GM12801 (cell line): ENCODE measurements around the gene CAMTA1.

ENCODE experiments used
- TF ChIP-seq, protein P1 (sequence below): IDR thresholded peaks from one replicate; pipeline ENCODE4 v1.5.1; 2011; ENCODE audit warnings: control low read depth; ENCODE audit not compliant: insufficient read length; ENCODE audit errors: extremely low read depth

CAMTA1 gene

GRCh38 chr1:7684861-7685635 lies 899.8 kb downstream of the CAMTA1 start:
- TF ChIP-seq, protein P1, sequence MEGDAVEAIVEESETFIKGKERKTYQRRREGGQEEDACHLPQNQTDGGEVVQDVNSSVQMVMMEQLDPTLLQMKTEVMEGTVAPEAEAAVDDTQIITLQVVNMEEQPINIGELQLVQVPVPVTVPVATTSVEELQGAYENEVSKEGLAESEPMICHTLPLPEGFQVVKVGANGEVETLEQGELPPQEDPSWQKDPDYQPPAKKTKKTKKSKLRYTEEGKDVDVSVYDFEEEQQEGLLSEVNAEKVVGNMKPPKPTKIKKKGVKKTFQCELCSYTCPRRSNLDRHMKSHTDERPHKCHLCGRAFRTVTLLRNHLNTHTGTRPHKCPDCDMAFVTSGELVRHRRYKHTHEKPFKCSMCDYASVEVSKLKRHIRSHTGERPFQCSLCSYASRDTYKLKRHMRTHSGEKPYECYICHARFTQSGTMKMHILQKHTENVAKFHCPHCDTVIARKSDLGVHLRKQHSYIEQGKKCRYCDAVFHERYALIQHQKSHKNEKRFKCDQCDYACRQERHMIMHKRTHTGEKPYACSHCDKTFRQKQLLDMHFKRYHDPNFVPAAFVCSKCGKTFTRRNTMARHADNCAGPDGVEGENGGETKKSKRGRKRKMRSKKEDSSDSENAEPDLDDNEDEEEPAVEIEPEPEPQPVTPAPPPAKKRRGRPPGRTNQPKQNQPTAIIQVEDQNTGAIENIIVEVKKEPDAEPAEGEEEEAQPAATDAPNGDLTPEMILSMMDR: no peak

DNA sequence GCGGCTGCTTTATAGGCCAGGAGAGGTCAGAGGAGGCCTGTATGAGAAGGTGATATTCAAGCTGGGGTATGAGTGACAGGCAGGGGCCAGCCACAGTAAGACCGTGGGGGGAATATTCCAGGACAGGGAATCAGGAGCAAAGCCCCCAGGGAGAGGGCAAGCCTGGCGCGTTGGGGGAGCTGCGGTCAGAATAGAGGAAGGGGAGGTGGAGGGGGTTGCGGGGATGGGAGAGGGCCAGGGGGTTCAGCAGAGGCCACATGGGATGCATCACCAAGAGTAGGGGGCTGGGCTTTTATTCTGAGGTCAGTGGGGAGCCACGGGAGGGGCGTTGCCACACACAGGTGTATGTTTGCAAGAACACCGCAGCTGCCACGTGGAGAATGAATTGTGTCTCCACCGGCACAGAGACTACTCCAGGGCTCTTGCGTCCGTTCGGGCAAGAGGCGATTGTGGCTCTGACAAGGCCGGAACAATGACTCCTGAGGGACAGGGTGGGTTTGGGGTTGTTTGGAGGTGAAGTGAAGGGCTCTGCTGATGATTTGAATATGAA lies 901.1 kb downstream of the CAMTA1 start:
- TF ChIP-seq, protein P1: no peak

GRCh38 chr1:7687411-7687810 lies 902.2 kb downstream of the CAMTA1 start:
- TF ChIP-seq, protein P1: no peak

DNA sequence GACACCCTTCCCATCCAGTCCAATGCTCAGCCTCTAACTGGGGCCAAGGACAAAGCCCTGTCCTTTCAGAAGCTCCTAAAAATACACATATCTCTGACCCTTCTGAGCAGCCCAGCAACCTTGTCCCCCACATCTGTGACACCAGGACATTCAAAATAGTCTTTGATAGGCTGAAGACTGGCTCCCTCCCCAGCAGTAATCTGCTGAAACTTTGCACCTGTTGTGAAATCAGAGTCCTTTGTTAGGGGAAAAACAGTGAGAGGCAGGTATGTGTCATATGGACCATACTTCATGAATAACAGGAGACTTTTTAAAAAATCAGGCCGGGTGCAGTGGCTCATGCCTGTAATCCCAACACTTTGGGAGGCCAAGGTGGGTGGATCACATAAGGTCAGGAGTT lies 903.4 kb downstream of the CAMTA1 start:
- TF ChIP-seq, protein P1: no peak

GRCh38 chr1:7690076-7690475 lies 904.8 kb downstream of the CAMTA1 start:
- TF ChIP-seq, protein P1: no peak

- TF ChIP-seq, protein P1: no peak
Measured at GRCh38 chr1:7690496-7691182, 905.4 kb downstream of the CAMTA1 start.

DNA sequence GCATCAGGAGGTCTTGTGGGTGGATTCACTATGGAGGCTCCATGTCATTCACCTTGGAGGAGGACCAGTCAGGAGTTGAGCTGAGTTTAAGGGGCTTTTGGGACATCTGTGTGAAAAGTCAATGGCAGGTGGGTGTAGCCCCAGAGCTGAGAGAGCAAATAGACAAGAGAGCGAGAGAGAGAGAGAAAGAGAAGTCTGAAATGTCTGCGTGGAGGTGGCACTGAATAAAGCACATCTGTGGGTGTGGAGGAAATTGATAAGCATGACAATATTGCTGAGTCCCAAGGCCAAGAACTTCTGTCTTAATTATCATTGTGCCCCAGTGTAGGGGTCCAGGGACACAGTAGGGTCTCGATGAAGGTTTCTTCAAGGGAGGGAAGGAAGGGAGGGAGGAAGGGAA lies 906.3 kb downstream of the CAMTA1 start:
- TF ChIP-seq, protein P1: no peak
